Kidney (tissue), 22 donors: ENCODE results near the gene GALNT6. TPM values are rescaled to one million over a fixed set of nuclear protein-coding genes. Genes with fewer than 3 reads are reported as not detected.

Source experiments
- DNase-seq, 5 donors: peaks; one replicate each; pipeline ENCODE4 v3.0.0-alpha.2; 2013 to 2020
- FAIRE-seq: peaks from 2 replicates; lab custom pipeline; 2012; peaks lifted over from hg19 to GRCh38; lab: Jason Lieb, UNC
- H3K27ac ChIP-seq, 2 donors: one replicate each; pipeline ENCODE4 v1.7.0; 2013; ENCODE audit warnings: low read depth in 2 of 2, low read length in 2 of 2, inconsistent platforms in 1 of 2
- H3K27me3 ChIP-seq: one replicate; pipeline ENCODE4 v1.7.1; 2013; ENCODE audit warnings: low read length, inconsistent platforms; ENCODE audit not compliant: control insufficient read depth, insufficient read depth
- H3K36me3 ChIP-seq, 3 donors: one replicate each; pipeline versions ENCODE4 v1.7.0 to v1.7.1; 2013; ENCODE audit warnings: low read length in 3 of 3, control low read depth in 1 of 3, inconsistent platforms in 1 of 3; ENCODE audit not compliant: insufficient read depth in 3 of 3, control insufficient read depth in 2 of 3
- H3K4me1 ChIP-seq, 3 donors: one replicate each; pipeline versions ENCODE4 v1.7.0 to v1.7.1; 2013; ENCODE audit warnings: low read length in 3 of 3, inconsistent platforms in 1 of 3, low read depth in 1 of 3; ENCODE audit not compliant: control insufficient read depth in 2 of 3, insufficient read depth in 2 of 3
- H3K4me3 ChIP-seq, 3 donors: one replicate each; pipeline versions ENCODE4 v1.7.0 to v1.8.1; 2013; ENCODE audit warnings: low read length in 3 of 3, control low read depth in 1 of 3, inconsistent platforms in 1 of 3
- H3K9ac ChIP-seq, 3 donors: one replicate each; pipeline versions ENCODE4 v1.7.0 to v1.7.1; 2013; ENCODE audit warnings: low read length in 3 of 3, control low read depth in 1 of 3, inconsistent platforms in 1 of 3
- H3K9me3 ChIP-seq, 3 donors: one replicate each; pipeline versions ENCODE4 v1.7.0 to v1.7.1; 2013; ENCODE audit warnings: low read length in 3 of 3, control low read depth in 1 of 3, inconsistent platforms in 1 of 3; ENCODE audit not compliant: control insufficient read depth in 2 of 3, insufficient read depth in 1 of 3
- CTCF ChIP-seq: IDR thresholded peaks from 3 replicates; pipeline ENCODE4 v1.5.1; 2012; ENCODE audit warnings: mild to moderate bottlenecking, moderate library complexity, borderline replicate concordance; ENCODE audit not compliant: insufficient read depth; ENCODE audit errors: extremely low read depth
- intact Hi-C: fragments of 100-400 bp; cut with DNase I; formaldehyde crosslinking; loops from one replicate; pipeline ENCODE4 v1.11.1; 2022
- long read RNA-seq, 10 donors: library from polyadenylated mRNA in 1 of 10; unstranded in 1 of 10; transcript quantifications; one replicate each; pipeline ENCODE4 v2.0.0 and lab custom pipeline, GENCODE V29; 2021 to 2026
- polyA plus RNA-seq: library from polyadenylated mRNA; stranded (reverse); fragments of 350-450 nt; fragmentation: Illumina TruSeq; extraction: RNeasy Lipid Tissue Mini Kit (QIAGEN cat#74804); gene quantifications from one replicate; pipeline ENCODE4 v1.2.3, GENCODE V29; 2014; ENCODE audit warnings: low read depth, low replicate concordance; ENCODE audit not compliant: insufficient read depth
- total RNA-seq: library from RNA; stranded (reverse); fragmentation: NEBNext Ultra II Directional; extraction: Animal tissue kit (Norgen Biotek cat#: 25700); gene quantifications from one replicate; pipeline ENCODE4 v1.2.1, GENCODE V29; 2021
- donor health status: control.
- donor health status: control.
- donor health status: control.
- donor health status: control.
- donor health status: control.
- donor health status: DM: yes; HTN: yes; CAD: no.
- donor health status: Normal renal cell carcinoma (clear cell type).

Gene GALNT6, protein sequence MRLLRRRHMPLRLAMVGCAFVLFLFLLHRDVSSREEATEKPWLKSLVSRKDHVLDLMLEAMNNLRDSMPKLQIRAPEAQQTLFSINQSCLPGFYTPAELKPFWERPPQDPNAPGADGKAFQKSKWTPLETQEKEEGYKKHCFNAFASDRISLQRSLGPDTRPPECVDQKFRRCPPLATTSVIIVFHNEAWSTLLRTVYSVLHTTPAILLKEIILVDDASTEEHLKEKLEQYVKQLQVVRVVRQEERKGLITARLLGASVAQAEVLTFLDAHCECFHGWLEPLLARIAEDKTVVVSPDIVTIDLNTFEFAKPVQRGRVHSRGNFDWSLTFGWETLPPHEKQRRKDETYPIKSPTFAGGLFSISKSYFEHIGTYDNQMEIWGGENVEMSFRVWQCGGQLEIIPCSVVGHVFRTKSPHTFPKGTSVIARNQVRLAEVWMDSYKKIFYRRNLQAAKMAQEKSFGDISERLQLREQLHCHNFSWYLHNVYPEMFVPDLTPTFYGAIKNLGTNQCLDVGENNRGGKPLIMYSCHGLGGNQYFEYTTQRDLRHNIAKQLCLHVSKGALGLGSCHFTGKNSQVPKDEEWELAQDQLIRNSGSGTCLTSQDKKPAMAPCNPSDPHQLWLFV
- total RNA-seq (16.8 TPM), polyA plus RNA-seq (2.1 TPM)
- long read RNA-seq, donor 1: 0 reads
- long read RNA-seq, donor 2: 0 reads
- long read RNA-seq, donor 3: 0 reads
- long read RNA-seq, donor 4: 0 reads
- long read RNA-seq, donor 5: 0 reads
- long read RNA-seq, donor 6: 0 reads
- long read RNA-seq, donor 7, partial matches to known transcripts: 1 of 10 reads
- long read RNA-seq, donor 7, other reads (novel, unspliced or antisense): 9 of 10 reads
- long read RNA-seq, donor 8: 0 reads
- long read RNA-seq, donor 9, partial matches to known transcripts: 0 of 1 reads
- long read RNA-seq, donor 9, other reads (novel, unspliced or antisense): 0 of 1 reads
- long read RNA-seq, donor 10: 0 reads

GRCh38 chr12:51391283-51392123 lies at the start of gene GALNT6:
TSS of gene GALNT6 (minus strand) at chr12:51391406. CDS start at chr12:51379781, 11,625 bp downstream.
- Histone ChIP-seq H3K27me3 (no peaks in the 10 kb centered on the region), H3K4me3 (peak within 1 kb of the TSS; percentile 41 to 65 (median 60)), H3K27ac (no peak within 1 kb of the TSS), H3K36me3 (no peaks in the 10 kb centered on the region), H3K9me3 (no peaks in the 10 kb centered on the region), H3K9ac (peak within 1 kb of the TSS in 2 of 3 donors; percentile 57 to 61), H3K4me1 (peaks cover 0 to 3% (median 0%) of the 10 kb centered on the region in 3 donors)
- DNase-seq (peak; percentile 65 to 84 (median 71)), FAIRE-seq (no peak)
- TF ChIP-seq CTCF: no peak
- intact Hi-C loops: no loop called here

- intact Hi-C loops: no loop called here
- no peak for DNase-seq
- no peaks in the 10 kb centered on the region for H3K27me3 ChIP-seq
These were observed 48.1 kb upstream of the GALNT6 start for GRCh38 chr12:51439330-51439729.

More at GRCh38 chr12:51439330-51439729, 48.1 kb upstream of the GALNT6 start:
- H3K9me3 ChIP-seq: no peaks in the 10 kb centered on the region
- H3K4me1 ChIP-seq: peaks cover 0 to 4% (median 0%) of the 10 kb centered on the region in 3 donors
- no peak overlapping the region for H3K4me3 ChIP-seq
- H3K36me3 ChIP-seq: no peaks in the 10 kb centered on the region
- no peak overlapping the region for H3K9ac ChIP-seq
- H3K27ac ChIP-seq: no peak overlapping the region
- no peak for FAIRE-seq
- no peak for TF ChIP-seq CTCF
